ENCODE measurements around the gene DEPDC1B.
A peak's percentile ranks its signal among the peaks of the same experiment; 100 is the strongest.
"Not testable (repeated sequence)": the region's sequence is repeated elsewhere in the genome, so short reads cannot be mapped to it uniquely, and the experiment has no call there.

DEPDC1B gene

GRCh38 chr5:60670749-60671148 lies 29.2 kb downstream of the DEPDC1B start:
- intact Hi-C loops (cut with DNase I) = loop anchor here (10.0 kb wide), 1 partner anchor 264 kb away; no protein-coding TSS in a partner anchor
- no peak for DNase-seq

- no peak for DNase-seq
Observed at GRCh38 chr5:60668686-60669304, 31.2 kb downstream of the DEPDC1B start.

DNA sequence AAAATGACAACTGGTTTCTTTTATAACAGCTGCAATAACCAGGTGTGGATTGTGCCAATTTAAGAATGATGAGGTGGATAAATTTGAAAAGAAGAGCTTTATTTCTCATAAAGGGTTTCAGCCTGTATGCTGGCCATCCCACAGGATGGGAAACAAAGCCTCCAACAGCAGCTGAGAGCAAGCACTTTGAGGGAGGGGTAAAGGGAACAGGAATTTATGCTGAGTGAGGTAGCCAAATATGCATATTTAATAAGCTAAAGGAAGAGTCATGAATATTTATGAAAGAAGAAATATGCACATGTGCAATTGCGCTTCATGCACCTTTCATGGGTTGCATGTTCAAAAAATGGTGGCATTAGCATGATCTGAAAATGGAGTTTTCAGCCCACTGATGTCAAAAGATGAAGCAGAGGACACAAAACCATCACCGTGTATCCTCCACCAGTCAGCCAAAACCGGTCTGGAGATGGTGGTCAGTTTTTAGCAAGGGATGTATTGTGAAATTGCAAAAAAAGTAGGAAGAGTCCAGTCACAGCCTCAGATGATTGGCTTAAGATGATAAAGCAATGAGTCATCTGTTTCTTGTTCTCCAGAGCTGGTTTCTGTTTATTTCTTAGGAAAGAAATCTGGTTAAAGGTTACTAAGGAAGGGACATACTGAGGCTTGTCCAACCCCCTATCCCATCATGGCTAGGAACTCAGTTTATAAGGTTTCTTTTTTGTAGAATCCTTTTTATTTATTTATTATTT lies 47.9 kb downstream of the DEPDC1B start:
- DNase-seq = no peak
- intact Hi-C loops (cut with DNase I) = no loop called here

More at GRCh38 chr5:60668686-60669304, 31.2 kb downstream of the DEPDC1B start:
- intact Hi-C loops (cut with DNase I) = loop anchor here (10.0 kb wide), 1 partner anchor 854 kb away; no protein-coding TSS in a partner anchor

- intact Hi-C loops (cut with DNase I) = no loop called here
- peak in 12 of 42 donors; percentile 8 to 53 (median 24) for DNase-seq
Observed at GRCh38 chr5:60649288-60649917, 50.6 kb downstream of the DEPDC1B start.

DNA sequence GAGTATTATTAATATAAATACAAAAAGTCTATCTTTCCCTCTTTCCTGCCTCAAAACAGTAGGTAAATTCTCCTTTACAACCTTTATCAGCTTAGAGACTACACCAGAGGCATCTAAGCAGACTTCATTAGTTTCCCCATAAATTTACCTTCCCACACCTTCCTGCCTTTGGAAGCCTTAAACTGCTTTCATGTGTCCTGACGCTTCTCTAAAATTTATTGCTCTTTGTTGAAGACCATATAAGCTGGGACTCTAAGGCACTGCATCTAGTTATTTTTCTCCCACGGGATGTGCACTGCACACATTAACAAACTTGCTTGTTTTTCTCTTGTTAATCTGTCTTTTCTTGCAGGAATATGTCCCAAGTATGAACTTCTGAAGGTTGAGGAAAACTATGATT lies 51.8 kb downstream of the DEPDC1B start:
- intact Hi-C loops (cut with DNase I) = no loop called here
- DNase-seq = no peak

- intact Hi-C loops (cut with DNase I) = no loop called here
- DNase-seq = no peak
Observed at GRCh38 chr5:60640901-60641300, 59.1 kb downstream of the DEPDC1B start.

DNA sequence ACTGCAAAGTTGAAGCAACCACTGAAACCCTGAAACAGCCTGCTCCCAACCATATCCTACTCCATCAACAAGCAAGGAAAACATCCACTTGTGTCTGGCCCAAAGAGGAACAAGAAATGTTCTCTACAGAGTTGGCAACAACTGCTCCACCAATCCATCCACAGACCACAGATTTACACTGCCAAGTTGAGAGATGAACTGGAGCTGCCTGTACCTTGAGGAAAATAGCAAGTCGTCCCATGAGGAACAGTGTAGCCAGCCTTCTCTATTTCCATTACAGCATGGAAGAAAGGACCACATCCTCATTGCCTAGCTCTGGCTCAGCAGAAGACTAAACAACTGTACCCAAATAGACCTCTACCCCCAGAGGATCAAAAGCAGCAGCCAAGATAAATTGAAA lies 60.4 kb downstream of the DEPDC1B start:
- no peak for DNase-seq
- intact Hi-C loops (cut with DNase I) = no loop called here

GRCh38 chr5:60638300-60638699 lies 61.7 kb downstream of the DEPDC1B start:
- no peak for DNase-seq
- intact Hi-C loops (cut with DNase I) = no loop called here

DNA sequence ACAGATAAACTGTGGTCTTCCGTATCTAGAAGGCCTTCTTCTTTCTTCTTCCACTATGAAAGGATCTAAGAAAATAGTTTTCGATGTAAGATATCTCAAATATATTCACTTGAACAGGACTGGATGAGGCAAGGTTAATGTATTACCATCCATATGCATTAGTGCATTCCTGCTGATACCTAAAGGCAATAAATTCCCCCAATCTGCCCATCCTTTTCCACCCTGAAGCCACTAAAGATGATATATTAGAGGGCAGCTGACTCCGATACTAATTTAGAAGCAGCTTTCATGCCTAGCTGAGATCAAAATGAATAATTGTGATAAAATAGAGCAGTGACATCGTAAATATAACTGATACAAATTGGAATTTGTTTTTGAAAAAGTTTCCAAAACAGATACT lies 63.3 kb downstream of the DEPDC1B start:
- DNase-seq = no peak
- intact Hi-C loops (cut with DNase I) = no loop called here

DNA sequence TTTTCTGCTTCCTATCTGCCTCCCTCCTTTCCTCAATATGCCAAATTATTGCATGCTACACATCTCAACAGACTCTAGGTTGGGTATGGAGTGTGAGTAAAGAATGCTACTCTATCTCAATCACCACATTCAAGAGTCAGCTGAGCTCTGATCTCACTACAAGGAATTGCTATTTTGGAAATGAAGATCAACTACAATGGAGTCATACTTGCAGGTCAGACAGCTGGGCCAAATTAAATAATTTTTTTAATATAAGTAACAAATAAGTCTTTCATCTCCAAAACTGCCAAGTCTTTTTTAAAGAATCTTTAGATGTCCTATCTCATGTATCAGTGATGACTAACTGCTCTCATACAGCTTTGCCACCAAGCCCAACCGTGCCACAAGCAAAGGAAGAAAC lies 64.0 kb downstream of the DEPDC1B start:
- DNase-seq = no peak
- intact Hi-C loops (cut with DNase I) = no loop called here

GRCh38 chr5:60634051-60634450 lies 65.9 kb downstream of the DEPDC1B start:
- intact Hi-C loops (cut with DNase I) = no loop called here
- DNase-seq = no peak

- peak in 1 of 42 donors; percentile 39 for DNase-seq
- intact Hi-C loops (cut with DNase I) = no loop called here
Observed at GRCh38 chr5:60633341-60633740, 66.6 kb downstream of the DEPDC1B start.

DNA sequence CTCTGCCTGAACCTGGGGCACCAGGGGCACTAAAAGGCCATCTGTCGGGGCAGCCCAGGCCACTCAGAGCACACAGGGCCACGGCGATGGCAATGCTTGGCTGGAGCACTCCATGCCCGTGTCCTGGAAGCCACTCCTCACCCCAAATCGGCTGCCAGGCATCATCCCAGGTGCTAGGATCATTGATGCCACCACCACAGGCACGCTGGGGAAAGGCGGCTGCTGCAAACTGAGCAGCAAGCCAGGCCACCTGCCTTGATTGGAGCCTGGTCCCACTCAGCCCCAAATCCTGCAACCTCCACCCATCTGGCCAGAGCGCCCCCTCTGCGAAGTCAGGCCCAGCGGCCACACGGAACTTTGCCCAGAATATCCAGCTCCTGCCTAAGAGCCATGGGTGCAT lies 67.8 kb downstream of the DEPDC1B start:
- intact Hi-C loops (cut with DNase I) = no loop called here
- no peak for DNase-seq

- intact Hi-C loops (cut with DNase I) = no loop called here
- no peak for DNase-seq
Observed at GRCh38 chr5:60630836-60631235, 69.1 kb downstream of the DEPDC1B start.

GRCh38 chr5:60630179-60630578 lies 69.8 kb downstream of the DEPDC1B start:
- no peak for DNase-seq
- intact Hi-C loops (cut with DNase I) = no loop called here

DNA sequence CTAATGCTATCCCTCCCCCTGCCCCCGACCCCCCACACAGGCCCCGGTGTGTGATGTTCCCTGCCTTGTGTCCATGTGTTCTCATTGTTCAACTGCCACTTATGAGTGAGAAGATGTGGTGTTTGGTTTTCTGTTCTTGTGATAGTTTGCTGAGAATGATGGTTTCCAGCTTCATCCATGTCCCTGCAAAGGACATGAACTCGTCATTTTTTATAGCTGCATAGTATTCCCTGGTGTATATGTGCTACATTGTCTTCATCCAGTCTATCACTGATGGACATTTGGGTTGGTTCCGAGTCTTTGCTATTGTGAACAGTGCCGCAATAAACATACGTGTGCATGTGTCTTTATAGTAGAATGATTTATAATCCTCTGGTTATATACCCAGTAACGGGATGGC lies 75.1 kb downstream of the DEPDC1B start:
- DNase-seq; intact Hi-C loops (cut with DNase I): not testable (repeated sequence)

- DNase-seq; intact Hi-C loops (cut with DNase I): not testable (repeated sequence)
Observed at GRCh38 chr5:60620752-60621151, 79.2 kb downstream of the DEPDC1B start.

- DNase-seq = no peak
- intact Hi-C loops (cut with DNase I) = no loop called here
Observed at GRCh38 chr5:60613826-60614225, 86.1 kb downstream of the DEPDC1B start.

DNA sequence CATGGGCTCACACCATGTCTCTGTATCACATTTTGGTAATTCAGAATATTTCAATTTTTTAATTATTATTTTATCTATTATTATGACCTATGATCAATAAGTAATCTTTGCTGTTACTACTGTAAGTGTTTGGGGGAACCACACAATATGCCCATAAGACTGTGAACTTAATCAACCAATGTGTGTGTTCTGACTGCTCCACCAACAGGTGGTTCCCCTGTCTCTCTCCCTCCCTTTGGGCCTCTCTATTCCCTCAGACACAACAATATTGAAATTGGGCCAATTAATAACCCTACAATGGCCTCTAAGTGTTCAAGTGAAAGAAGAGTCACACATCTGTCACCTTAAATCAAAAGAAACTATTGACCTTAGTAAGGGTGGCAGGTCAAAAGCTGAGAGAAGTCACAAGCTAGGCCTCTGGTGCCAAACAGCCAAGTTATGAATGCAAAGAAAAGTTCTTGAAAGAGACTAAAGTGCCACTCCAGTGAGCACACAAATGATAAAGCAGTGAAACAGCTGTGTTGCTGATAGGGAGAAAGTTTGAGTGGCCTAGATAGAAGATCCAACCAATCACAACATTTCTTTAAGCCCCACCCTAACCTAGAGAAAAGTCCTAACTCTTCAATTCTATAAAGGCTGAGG lies 88.7 kb downstream of the DEPDC1B start:
- DNase-seq = no peak
- intact Hi-C loops (cut with DNase I) = no loop called here

- intact Hi-C loops (cut with DNase I) = no loop called here
- DNase-seq = no peak
Observed at GRCh38 chr5:60604771-60605170, 95.2 kb downstream of the DEPDC1B start.

All from head of caudate nucleus (tissue), 42 donors.